NCI-H69 (cell line): Measurements from ENCODE around the gene ADCY9.
"Not testable (repeated sequence)": the region's sequence is repeated elsewhere in the genome, so short reads cannot be mapped to it uniquely, and the experiment has no call there.

Experiments used
- DNase-seq: peaks from one replicate; lab custom pipeline; 2025; lab: John Stamatoyannopoulos, UW

Gene ADCY9

DNA sequence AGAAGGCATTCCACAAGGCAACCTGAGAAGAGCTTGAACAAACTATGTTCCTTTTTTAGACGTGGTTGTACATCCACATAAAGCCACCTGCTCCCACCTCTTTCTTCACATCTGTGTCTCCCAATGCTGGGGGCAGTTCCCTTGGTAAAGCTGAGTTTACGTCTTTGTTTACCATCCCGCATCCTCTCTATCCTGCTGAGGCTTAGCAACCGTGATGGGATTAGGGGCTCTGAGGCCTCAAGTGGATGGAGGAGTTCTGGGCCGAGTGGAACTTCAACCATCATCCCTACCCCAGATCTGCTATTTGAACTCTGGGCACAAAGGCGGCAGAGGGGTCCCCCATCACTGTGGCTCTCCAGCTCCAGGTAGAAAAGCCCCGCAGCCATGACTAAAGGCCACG, 141.5 kb downstream of the ADCY9 start:
- DNase-seq: no peak

DNA sequence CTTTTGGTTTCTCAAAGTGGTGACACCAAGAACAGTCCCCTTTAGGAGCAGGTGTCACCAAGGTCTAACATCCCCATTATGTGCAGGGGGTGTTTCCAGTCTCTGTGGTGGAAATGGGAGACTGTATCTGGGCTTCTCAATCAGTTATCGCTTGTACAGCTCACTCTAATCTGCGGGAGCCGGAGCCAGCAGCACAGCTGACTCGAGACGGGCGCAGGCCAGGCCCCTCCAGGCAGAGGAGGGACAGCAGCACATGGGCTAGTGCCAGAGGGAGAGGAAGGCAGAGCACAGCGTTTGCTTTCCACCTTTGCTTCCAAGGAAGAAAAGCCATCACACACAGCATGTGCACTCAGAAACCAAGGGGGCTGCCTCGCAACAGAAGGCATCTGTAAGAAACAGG, 144.5 kb downstream of the ADCY9 start:
- no peak for DNase-seq

DNA sequence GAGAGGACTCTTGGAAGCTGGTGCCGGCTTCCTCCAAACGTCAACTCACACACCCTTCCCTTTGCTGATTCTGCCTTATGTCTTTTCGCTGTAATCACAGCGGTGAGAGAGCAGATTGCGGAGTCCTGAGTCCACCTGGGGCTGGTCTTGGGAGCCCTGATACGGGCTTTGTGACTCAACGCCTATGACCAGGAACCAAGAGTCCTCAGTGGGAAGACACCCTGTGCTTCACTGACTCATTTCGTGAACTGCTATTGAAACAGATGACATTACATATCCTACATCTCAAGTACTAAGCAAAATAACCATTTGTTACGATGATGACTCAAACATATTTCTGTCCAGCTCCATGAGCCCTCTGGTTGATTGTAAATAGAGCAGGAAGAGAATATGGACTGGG, 145.0 kb downstream of the ADCY9 start:
- DNase-seq: no peak

DNA sequence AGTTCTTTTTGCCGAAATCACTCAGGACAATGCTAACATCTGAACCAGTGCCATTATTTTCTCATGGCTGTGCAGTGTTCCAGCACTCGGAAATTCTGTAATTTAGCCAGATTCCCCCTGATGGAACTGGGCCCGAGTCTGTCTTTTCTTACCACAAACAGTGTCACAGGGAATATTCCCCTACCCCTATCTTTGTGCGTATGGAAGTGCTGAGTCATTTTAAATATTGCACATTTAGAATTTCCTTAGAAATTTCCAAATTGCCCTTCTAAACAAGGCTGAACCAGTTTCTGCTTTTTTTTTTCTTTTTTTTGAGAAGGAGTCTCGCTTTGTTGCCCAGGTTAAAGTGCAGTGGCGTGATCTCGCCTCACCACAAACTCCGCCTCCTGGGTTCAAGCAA, 147.7 kb downstream of the ADCY9 start:
- DNase-seq: no peak

DNA sequence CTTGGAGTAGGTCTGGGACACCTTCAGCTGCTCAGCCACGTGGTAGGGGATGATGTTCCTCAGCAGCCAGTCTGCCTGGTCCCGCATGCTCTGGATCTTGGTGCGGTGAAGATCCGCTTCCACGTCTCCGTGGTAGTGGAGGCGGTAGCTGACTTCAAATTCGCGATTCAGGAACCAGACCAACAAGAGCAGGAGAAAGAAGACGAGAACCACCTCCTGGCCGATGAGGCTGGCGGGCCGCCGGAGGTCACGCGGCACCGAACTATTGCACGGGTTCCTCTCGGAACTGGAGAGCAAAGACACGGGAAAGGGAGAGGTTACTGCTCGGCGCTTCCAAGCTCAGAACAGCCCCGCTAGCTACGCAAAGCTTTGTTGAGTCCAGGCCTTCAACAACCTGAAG, 149.6 kb downstream of the ADCY9 start:
- DNase-seq: no peak

DNA sequence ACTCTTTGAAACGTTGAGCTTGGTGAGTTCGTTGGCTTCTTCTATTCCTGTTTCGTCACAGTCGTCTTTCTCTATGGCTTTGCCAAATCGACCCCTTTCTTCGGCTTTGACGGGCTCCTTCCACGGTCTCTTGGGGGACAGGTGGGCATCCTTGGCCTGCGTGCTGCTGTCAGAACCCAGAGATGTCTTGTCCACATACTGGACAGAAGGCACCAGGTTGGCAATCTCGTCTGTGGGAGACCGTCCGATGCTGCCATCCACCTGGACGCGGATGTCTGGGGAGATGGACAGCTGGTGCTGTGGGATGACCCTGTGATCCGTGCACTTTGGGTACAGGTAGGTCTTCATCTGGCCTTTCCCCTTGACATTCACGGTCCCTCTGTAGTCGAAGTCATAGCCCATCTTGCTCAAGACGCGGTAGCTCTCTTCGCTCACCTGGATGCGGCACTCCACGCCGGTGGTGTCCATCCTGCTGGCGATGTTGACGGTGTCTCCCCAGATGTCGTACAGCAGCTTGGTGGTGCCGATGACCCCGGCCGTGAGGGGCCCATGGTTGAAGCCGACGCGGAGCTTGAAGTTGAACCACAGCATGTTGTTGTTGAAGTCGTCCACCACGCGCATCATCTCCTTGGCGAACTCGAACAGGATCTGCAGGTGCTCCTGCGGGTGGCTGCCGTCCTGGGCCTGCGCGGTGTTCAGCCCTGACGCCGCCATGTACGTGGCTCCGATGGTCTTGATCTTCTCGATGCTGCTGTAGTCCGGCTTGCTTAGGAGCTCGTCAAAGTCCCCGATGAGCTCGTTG, 150.3 kb downstream of the ADCY9 start:
- DNase-seq: no peak

DNA sequence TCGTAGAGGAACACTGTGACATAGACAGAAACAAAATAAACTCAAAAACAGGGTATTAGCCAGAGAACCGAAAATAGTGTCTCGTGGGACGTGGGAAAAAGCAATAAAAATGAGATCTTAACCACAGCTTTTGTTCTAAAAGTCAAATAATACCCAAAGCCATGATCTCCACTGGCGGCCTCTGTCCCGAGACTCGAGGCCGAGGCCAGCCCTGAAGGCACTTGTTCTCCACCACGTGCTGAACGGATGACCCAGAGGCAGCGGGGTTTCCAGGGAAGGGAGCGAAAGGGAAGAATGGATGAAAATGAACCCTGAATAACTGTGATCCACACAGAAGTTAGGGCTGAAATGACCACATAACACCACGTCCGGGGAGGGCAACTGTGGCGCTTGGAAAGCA, 150.9 kb downstream of the ADCY9 start:
- DNase-seq: no peak

DNA sequence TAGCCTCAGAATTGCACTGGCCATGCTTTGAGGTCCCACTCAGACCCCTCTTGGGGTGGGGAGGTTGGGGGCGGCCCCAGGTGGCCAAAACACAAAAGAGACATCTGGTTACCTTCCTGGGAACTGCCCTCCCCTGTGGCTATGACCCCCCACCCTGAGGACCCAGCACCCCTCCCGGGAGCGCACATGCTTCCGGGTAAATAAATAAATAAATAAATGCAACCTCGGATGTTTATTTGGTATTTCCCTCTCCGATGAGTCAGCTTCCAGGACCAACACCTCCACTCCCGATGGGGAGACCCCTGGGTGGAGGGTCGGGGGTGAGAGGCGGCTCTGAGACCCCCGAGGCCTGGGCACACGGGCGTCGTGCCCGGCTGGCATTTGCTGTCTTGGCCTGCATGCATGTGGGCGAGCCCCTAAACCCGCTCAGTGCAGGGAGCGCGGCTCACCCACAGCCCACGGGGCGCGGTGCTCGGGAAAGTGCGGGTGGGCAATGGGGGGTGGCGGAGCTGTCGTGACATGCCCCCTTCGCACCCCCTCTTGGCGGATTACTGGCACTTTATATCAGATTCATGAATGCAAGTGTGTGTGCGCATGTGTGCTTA, 151.5 kb downstream of the ADCY9 start:
- no peak for DNase-seq

DNA sequence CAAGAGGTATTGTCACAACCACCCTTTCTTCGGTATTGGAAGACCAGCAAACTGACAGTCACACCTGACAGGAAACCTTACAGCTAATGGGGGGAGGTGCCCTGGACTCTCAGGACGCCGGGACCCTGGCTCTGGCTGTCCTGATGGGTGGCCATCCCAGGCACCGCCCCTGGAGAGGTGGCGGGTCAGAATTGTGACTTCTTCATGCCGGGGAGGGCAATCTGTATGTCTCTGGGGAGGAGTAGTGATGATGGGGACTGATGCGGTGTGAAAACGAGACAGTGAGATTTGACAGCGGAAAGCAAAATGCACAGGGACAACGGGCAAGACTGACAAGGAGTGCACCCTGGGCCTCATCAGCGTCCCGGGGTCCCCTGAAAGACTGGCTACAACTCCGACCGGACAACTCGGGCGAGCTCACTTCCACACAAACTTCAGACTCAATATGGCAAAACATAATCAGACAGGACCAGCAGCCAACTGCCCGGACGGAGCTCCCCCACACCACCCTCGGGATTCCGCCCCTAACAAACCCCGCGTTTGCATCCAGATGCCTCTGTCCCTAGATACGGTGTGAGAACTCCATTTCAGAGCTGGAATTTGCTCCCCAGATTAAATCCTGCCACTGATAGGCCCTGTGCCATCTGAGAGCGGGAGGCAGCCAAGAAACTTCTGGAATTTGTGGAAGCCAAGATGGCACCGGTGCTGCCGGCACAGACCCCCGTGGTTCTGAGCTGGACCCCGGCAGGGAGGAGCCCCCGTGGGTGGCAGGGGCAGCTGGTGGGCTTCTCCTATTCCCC, 152.2 kb downstream of the ADCY9 start:
- no peak for DNase-seq

DNA sequence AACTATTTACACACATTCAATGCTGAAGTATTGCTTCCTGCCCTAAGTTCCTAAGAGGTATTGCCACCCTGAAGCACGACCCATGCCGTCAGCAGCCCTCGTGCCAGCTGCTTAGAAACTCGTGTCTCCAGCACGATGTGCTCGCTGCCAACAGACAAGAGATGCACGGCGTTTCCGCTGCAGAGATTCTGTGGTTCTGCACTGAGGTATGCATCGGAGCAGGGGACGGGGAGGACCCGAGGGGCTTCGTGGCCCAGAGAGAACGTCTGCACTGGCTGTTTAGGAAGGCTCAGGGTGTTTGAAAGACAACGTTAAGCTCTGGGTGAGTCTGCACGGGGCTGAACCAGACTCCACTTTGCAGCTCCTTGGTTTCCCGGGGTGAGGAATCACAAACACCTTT, 153.0 kb downstream of the ADCY9 start:
- DNase-seq: peak; percentile 32

DNA sequence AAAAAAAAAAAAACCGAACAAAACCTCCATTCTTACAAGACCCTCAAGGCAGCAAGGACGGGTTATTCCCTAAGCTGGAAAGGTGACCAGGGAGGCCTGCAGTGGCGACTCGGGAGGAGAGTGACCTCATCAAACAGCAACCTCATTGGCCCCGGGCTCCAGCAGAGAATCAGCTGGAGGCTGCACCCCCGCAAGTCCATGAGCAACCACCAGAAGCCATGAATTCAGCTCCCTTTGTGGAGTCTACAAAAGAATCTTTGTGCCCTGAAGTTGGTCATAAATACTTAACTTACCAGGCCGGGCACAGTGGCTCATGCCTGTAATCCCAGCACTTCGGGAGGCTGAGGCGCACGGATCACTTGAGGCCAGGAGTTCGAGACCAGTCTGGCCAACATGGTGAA, 154.8 kb downstream of the ADCY9 start:
- DNase-seq: no peak

DNA sequence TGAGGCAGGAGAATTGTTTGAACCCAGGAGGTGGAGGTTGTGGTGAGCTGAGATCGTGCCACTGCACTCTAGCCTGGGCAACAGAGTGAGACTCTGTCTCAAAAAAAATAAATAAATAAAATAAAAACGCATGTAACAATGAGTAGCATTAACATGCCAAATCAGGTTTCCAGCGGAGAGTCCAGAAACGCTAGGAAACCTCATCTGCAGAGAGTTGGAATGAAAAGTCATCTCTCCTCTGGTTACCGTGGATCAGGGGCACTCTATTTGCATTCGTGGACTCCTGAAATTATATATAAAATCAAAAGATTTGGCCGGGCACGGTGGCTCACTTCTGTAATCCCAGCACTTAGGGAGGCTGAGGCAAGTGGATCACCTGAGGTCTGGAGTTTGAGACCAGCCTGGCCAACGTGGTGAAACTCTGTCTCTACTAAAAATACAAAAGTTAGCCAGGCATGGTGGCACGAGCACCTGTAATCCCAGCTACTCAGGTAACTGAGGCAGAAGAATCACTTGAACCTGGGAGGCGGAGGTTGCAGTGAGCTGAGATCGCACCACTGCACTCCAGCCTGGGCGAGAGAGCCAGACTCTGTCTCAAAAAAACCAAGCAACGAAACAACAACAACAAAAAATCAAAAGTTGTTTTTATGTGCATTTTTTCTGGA, 156.2 kb downstream of the ADCY9 start:
- not testable (repeated sequence) for DNase-seq

DNA sequence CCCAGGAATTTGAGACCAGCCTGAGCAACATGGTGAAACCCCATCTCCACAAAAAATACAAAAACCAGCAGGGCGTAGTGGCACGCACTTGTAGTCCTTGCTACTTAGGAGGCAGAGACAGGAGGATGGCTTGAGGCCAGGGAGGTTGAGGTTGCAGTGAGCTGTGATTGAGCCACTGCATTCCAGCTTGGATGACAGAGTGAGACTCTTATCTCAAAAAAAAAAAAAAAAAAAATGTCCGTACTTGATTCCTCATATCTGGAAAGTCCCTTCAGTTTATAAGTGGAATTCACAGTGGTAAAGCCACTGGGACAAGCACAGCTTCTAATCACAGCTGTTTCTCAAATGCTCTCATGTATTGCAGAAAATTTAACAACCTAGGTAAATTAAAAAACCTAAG, 157.1 kb downstream of the ADCY9 start:
- no peak for DNase-seq

DNA sequence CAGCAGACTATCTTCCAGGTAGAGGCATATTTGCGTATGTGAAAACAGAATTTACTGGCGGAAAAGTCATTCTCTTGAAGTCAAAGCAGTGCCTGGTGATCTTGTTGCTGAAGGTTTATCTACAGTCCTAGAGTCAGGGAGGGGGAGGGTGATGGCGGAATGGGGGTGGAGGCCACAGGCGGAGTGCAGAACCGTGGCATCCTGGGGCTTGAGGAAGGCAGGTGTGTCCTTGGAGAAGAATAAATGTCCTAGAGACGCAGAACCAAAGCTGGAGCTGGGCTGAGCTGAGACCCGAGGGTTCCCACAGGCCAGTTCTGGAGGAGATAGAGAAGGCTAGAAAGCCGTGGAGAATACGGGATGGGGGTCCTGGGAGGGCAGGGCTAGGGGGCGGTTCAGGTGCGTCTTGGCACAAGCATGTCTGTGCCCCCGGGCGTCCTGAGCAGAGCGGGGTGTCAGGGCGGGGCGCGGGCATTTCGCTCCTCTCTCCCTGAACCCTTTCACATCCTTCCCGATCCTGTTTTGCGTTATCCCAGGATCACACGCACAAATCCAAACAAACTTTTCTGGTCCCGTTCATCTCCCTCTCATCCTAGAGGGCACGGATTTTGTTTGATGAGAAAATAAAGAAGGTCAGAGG, 158.8 kb downstream of the ADCY9 start:
- DNase-seq: peak; percentile 49

DNA sequence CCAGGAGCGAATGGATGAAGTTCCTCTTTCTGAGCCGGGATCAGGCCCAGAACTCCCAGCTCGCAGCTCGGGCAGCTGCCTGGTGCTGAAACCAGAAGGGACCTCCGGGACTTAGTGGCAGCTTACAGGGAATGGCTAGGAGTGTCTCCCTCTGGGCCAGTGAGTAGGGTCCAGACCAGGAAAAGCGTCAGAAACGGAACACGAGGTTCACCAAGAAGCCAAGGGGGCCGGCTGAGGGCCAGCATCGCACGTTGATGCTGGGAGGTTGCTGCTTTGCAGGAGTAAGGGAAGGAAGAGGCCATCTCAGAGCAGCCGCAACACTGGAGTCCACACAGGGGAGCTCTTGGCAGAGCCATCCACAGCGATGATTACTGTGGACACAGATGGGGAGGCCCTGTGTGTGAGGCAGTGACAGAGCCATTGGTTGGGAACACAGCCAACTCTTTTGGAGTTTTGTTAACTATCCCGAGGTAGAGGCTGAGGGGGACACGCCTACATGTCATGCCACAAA, 161.8 kb downstream of the ADCY9 start:
- peak; percentile 70 for DNase-seq

DNA sequence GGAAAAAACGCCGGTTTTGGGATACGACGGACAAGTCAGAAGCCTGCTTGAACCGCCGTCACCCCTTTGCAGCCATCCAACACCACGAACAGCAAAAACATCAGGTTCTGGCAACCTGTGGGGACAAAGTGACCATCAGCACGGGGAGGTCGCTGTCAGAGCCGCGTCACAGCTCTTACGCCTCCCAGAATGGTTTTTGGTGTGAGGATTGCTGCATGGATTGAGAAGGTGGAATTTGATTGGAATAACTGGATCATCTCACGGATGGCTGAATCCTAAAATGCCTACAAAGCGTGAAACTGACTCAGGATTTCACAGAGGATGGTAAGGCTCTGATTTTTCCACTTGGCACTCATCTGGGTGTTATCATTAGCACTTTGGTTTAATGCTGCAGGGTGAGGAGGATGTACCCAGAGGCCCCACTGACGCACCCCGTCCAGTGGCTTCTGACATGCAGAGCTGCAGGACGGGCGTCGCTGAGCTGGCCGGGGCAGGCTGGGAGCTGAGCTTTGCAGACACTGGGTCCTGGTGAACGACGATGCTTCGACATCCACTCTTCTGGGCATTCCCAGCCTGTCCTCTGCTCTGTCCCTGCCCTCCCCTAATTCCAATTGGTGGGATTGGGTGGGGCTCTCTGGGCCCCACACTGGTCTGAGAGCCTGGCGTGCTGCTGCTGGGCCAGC, 162.4 kb downstream of the ADCY9 start:
- DNase-seq: no peak

DNA sequence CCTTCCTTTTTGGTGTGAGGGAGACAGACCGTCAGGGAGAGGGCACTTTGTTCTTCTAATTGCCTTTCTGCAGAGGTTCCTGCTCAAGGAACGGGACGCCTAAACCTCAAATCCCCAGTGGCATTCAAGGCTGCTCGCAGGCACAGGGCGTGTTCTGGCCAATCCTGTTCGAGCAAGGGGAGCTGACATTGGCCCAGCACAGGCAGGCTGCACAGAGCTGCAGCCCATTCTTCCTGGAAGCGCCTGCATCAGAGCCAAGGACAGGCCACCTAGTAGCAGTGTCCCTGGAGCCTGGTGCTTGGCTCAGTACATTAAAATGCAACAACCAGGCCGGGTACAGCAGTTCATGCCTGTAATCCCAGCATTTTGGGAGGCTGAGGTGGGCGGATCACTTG, 163.5 kb downstream of the ADCY9 start:
- no peak for DNase-seq

DNA sequence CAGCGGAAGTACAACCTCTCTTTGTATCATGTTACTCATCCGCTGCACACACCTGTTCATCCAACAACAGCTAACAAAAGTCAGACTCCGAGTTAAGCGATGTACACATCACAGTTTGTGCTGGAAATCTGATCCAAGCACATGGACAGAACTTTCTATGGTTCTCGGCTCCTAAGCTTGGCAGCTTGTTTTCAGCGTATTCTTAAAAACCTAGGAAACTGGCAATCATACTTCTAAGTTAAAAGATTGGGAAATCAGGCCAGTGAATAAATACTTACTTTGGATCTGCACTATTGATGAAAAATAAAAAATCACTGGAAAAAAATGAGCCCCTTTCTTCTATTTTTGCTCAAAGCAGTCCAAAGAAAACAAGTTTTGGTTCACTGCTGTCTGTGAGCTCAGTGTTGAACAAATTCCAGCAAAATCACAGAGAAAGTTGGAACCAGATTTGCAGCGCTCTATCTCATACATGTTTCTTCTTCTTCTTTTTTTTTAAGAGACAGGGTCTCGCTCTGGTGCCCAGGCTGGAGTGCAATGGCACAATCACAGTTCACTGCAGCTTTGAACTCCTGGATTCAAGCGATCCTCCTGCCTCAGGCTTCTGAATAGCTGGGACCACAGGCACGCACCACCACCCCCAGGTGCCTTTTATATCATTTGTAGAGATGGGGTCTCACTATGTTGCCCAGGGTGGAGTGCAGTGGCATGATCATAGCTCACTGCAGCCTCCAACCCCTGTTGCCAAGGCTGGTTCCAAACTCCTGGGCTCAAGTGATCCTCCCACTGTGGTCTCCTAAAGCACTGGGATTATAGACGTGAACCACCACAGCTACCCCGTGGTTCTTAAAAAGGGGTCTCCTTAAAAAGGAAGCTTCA, 164.1 kb downstream of the ADCY9 start:
- DNase-seq: peak; percentile 52

DNA sequence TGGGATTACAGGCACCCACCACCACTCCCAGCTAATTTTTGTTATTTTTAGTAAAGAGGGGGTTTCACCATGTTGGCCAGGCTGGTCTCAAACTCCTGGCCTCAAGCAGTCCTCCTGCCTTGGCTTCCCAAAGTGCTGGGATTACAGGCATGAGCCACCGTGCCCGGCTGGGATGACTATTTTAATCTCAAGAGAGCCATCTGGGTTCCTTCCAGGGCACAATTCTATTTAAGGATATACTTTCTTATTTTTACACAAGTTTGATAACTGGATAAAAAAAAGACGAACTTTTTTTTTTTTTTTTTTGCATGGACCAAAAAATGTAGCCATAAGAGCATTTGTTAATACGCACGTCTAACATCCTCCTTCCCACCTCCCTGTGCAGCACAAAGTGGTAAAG, 164.9 kb downstream of the ADCY9 start:
- not testable (repeated sequence) for DNase-seq
